Endothelial cell of umbilical vein (primary cell): ENCODE results near the gene HSPA1B.

ENCODE experiments used
- EZH2 ChIP-seq: IDR thresholded peaks from 2 replicates; pipeline ENCODE4 v1.6.1; 2012; ENCODE audit warnings: borderline replicate concordance, low read depth, mild to moderate bottlenecking, moderate library complexity, low read length, inconsistent platforms; ENCODE audit not compliant: severe bottlenecking
- FOS ChIP-seq: IDR thresholded peaks from 2 replicates; pipeline ENCODE4 v1.6.1; 2011; ENCODE audit warnings: mild to moderate bottlenecking, low read length, moderate library complexity, borderline replicate concordance; ENCODE audit not compliant: insufficient read depth
- GATA2 ChIP-seq: IDR thresholded peaks from 2 replicates; pipeline ENCODE4 v1.7.0; 2011; ENCODE audit warnings: low read depth, mild to moderate bottlenecking, moderate library complexity, mixed read lengths, low read length; ENCODE audit not compliant: insufficient read length, insufficient read depth
- JUN ChIP-seq: IDR thresholded peaks from 2 replicates; pipeline ENCODE4 v1.6.1; 2011; ENCODE audit warnings: borderline replicate concordance, low read depth; ENCODE audit not compliant: insufficient read length, insufficient read depth
- MAX ChIP-seq: IDR thresholded peaks from 2 replicates; pipeline ENCODE4 v1.6.1; 2011; ENCODE audit not compliant: insufficient read depth, insufficient read length
- MYC ChIP-seq: IDR thresholded peaks from one replicate; pipeline ENCODE4 v1.6.1; 2011; ENCODE audit warnings: mild to moderate bottlenecking, low read depth, low read length
- POLR2A ChIP-seq: IDR thresholded peaks from 2 replicates; pipeline ENCODE4 v1.6.1; 2012; ENCODE audit warnings: low read depth, mild to moderate bottlenecking, control low read depth, low read length
- POLR2AphosphoS5 ChIP-seq: IDR thresholded peaks from 2 replicates; pipeline ENCODE4 v1.6.1; 2012; ENCODE audit warnings: low read depth, mild to moderate bottlenecking, control low read depth, low read length, moderate library complexity; ENCODE audit not compliant: insufficient read depth
- TF ChIP-seq, protein P1 (sequence below), 2 donors: IDR thresholded peaks; 1 replicate in 1 of 2; 2 replicates in 1 of 2; pipeline ENCODE4 v1.5.1; 2011; ENCODE audit warnings: low read length in 2 of 2, mild to moderate bottlenecking in 2 of 2, moderate library complexity in 2 of 2, control low read depth in 1 of 2, inconsistent platforms in 1 of 2, low read depth in 1 of 2; ENCODE audit not compliant: insufficient read depth in 1 of 2; ENCODE audit errors: extremely low read depth in 1 of 2

DNA sequence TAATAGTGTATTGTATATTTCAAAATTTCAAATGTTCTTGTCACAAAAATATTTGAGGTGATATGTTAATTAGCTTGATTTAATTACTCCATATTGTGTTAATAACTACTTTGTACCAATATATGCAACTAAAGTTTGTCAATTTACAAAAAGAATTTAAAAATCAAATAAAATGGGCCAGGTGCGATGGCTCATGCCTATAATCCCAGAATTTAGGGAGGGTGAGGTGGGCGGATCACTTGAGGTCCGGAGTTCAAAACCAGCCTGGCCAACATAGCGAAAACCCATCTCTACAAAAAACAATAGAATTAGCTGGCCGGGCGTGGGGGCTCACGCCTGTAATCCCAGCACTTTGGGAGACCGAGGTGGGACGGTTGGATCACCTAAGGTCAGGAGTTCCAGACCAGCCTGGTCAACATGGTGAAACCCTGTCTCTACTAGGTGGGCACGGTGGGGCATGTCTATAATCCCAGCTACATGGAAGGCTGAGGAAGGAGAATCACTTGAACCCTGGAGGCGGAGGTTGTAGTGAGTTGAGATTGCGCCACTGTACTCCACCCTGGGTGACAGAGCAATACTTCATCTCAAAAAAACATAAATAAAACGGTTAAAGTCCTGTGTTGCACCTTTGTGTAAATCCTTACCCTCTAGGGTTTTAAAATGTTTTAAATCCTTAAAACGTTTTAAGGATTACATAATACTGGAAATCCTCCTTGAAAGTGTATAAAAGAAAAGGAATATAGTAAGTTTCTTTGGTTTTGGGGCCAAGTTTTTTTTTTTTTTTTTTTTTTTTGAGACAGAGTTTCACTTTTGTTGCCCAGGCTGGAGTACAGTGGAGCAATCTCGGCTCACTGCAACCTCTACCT, 4.0 kb downstream of the HSPA1B start:
- TF ChIP-seq, protein P1, sequence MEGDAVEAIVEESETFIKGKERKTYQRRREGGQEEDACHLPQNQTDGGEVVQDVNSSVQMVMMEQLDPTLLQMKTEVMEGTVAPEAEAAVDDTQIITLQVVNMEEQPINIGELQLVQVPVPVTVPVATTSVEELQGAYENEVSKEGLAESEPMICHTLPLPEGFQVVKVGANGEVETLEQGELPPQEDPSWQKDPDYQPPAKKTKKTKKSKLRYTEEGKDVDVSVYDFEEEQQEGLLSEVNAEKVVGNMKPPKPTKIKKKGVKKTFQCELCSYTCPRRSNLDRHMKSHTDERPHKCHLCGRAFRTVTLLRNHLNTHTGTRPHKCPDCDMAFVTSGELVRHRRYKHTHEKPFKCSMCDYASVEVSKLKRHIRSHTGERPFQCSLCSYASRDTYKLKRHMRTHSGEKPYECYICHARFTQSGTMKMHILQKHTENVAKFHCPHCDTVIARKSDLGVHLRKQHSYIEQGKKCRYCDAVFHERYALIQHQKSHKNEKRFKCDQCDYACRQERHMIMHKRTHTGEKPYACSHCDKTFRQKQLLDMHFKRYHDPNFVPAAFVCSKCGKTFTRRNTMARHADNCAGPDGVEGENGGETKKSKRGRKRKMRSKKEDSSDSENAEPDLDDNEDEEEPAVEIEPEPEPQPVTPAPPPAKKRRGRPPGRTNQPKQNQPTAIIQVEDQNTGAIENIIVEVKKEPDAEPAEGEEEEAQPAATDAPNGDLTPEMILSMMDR (IDR thresholded peaks at IDR 0.05; ENCODE audit: extremely low read depth in 1 of 2, insufficient read depth in 1 of 2, low read depth in 1 of 2, low read length in 2 of 2) = no peak
- TF ChIP-seq GATA2 = no peak
- no peak for TF ChIP-seq POLR2A
- TF ChIP-seq MAX = no peak
- no peak for TF ChIP-seq POLR2AphosphoS5
- no peak for TF ChIP-seq EZH2
- no peak for TF ChIP-seq JUN
- no peak for TF ChIP-seq MYC
- TF ChIP-seq FOS = no peak
